A549 treated with Mapracorat at 1 μM for 4 hours (cell line): ENCODE data around the gene COL9A2. TPM values are rescaled to one million over a fixed set of nuclear protein-coding genes. Genes with fewer than 3 reads are reported as not detected.

Experiments used
- total RNA-seq: library from RNA; stranded (reverse); fragments of 200-300 nt; extraction: Qiagen RNA extraction; gene quantifications from 5 replicates; pipeline ENCODE4 v1.2.3, GENCODE V29; 2022

The COL9A2 gene
- 0.11 to 0.56 TPM (median 0.29 TPM) in 5 replicates for total RNA-seq

GRCh38 chr1:40316595-40317393, at the start of gene COL9A2:
Gene COL9A2 (minus strand): TSS chr1:40317286. CDS start chr1:40317197, 89 bp downstream.

DNA sequence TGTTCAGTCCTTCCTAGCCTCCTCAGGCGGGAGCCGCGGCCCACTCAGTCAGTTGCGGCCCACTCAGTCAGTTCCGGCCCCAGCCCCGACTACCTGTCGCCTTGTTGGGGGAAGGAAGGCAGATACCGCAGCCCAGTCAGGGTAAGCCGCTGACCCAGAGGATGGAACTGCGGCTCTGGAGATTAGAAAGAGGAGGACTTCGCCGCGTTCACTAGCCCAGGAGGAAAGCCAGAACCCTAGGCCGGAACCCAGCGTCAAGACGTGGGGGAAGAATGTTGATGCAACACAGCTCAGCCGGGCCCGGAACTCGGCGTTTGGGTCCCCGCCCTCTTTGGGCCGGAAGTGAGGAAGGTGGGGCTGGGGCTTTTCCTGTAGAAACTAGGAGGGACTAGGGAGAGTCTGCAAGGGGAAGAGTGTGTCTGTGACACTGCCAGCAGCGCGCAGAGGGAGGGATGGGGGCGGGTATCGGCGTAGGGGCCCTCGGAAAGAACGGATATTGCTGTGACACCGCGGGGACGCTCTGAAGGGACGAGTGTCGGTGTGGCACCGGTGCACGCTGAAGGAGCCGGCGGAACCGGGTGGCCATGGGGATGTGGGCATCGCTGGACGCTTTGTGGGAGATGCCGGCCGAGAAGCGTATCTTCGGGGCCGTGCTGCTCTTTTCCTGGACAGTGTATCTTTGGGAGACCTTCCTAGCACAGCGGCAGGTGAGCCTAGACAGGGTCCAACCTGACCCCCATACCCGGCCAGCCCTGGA, 59.2 kb downstream of the COL9A2 start, which contains the start of gene ZMPSTE24:
Gene ZMPSTE24 (plus strand): TSS at position 549 of the 757 bp plus-strand sequence. CDS start 36 bp downstream, at position 585.

Other genes with a start within 250 kb of the COL9A2 start
- gene PPT1, start 220.0 kb downstream of the COL9A2 start, total RNA-seq = 57.8 to 77.2 TPM (median 65.5 TPM) in 5 replicates
- 4.9 to 6.0 TPM (median 5.7 TPM) in 5 replicates for gene RLF, start 155.9 kb downstream of the COL9A2 start, total RNA-seq
- gene TMCO2, start 69.3 kb downstream of the COL9A2 start, total RNA-seq = not detected in 5 replicates
- gene ZMPSTE24, start 59.0 kb downstream of the COL9A2 start, total RNA-seq = 35.7 to 38.8 TPM (median 37.6 TPM) in 5 replicates
- gene SMAP2, start 56.4 kb upstream of the COL9A2 start, total RNA-seq = 8.5 to 11.0 TPM (median 9.3 TPM) in 5 replicates
- 1.3 to 2.2 TPM (median 1.7 TPM) in 5 replicates for gene ZFP69B, start 133.2 kb upstream of the COL9A2 start, total RNA-seq
- gene ZFP69, start 160.0 kb upstream of the COL9A2 start, total RNA-seq = not detected in 5 replicates
- 3.7 to 4.8 TPM (median 4.0 TPM) in 5 replicates for gene EXO5, start 191.5 kb upstream of the COL9A2 start, total RNA-seq
- 2.0 to 3.4 TPM (median 2.7 TPM) in 5 replicates for gene ZNF684, start 214.4 kb upstream of the COL9A2 start, total RNA-seq